Measurements from ENCODE around the gene GCNT2. TPM values are rescaled to one million over a fixed set of nuclear protein-coding genes. Genes with fewer than 3 reads are reported as not detected.
"Not testable (repeated sequence)": the region's sequence is repeated elsewhere in the genome, so short reads cannot be mapped to it uniquely, and the experiment has no call there.

GCNT2 gene
- total RNA-seq, 1 experiment from 2014 or later: 0.28 TPM

DNA sequence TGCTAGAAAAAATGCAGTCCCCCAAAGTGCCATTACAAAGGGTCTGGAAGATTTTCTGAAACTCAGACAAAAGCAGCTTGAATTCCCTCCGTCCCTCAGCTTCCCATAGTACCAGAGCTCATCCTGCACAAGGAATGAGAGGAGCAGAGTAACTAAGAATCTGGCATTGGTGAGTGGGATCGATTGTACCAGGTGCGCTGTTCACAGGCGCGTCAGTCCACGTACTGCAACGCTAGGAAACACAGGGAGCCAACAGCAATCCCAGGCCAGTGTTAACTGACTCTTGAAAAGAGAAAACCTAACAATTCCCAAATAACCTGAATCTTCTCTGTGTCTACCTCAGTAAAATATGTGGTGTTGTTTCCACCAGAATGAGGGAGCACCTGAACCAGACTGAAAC, 77.9 kb downstream of the GCNT2 start:
- ChIA-PET POLR2A (ENCODE audit: low non-redundant PET) (no interaction called here), CTCF (no interaction called here)
- Histone ChIP-seq H3K9me3 (ENCODE audit: low read depth, low read length, poor library complexity, severe bottlenecking) (no peaks in the 10 kb centered on the region), H3K4me1 (ENCODE audit: insufficient read depth, low read length, poor library complexity, severe bottlenecking) (no peaks in the 10 kb centered on the region), H3K27me3 (replicated peaks; ENCODE audit: insufficient read depth, low read depth, low read length, poor library complexity) (no peaks in the 10 kb centered on the region), H3K36me3 (ENCODE audit: insufficient read depth, low read length, poor library complexity, severe bottlenecking) (no peaks in the 10 kb centered on the region), H3K27ac (ENCODE audit: low read depth, low read length, poor library complexity, severe bottlenecking) (no peak overlapping the region), H3K4me3 (ENCODE audit: low read depth, low read length, poor library complexity, severe bottlenecking) (no peak overlapping the region)
- no peak for DNase-seq (ENCODE audit: low spot score)
- no TSS peak for BruUV-seq (replicated peaks)
- TF ChIP-seq EZH2 (IDR thresholded peaks at IDR 0.05; ENCODE audit: borderline replicate concordance, low read depth, low read length, poor library complexity, severe bottlenecking): no peak
- TF ChIP-seq, protein P1, sequence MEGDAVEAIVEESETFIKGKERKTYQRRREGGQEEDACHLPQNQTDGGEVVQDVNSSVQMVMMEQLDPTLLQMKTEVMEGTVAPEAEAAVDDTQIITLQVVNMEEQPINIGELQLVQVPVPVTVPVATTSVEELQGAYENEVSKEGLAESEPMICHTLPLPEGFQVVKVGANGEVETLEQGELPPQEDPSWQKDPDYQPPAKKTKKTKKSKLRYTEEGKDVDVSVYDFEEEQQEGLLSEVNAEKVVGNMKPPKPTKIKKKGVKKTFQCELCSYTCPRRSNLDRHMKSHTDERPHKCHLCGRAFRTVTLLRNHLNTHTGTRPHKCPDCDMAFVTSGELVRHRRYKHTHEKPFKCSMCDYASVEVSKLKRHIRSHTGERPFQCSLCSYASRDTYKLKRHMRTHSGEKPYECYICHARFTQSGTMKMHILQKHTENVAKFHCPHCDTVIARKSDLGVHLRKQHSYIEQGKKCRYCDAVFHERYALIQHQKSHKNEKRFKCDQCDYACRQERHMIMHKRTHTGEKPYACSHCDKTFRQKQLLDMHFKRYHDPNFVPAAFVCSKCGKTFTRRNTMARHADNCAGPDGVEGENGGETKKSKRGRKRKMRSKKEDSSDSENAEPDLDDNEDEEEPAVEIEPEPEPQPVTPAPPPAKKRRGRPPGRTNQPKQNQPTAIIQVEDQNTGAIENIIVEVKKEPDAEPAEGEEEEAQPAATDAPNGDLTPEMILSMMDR (conservative IDR thresholded peaks at IDR 0.05; ENCODE audit: low read depth, low read length): no peak
- intact Hi-C loops (cut with micrococcal nuclease; ENCODE audit: unreplicated experiment): no loop called here

DNA sequence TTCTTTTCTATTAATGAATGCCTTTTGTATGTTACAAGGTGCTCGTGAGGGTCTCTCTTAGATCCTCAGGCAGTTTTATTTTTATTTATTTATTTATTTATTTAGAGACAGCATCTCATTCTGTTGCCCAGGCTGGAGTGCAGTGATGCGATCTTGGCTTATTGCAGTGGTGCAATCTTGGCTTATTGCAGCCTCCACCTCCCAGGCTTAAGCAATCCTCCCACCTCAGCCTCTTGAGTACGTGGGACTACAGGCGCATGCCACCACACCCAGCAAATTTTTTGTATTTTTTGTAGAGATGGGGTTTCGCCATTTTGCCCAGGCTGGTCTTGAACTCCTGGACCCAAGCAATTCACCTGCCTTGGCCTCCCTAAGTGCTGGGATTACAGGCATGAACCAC, 79.5 kb downstream of the GCNT2 start:
- H3K27me3 ChIP-seq (replicated peaks; ENCODE audit: insufficient read depth, low read depth, low read length, poor library complexity); H3K9me3 ChIP-seq (ENCODE audit: low read depth, low read length, poor library complexity, severe bottlenecking); POLR2A ChIA-PET (ENCODE audit: low non-redundant PET); intact Hi-C loops (cut with micrococcal nuclease; ENCODE audit: unreplicated experiment); H3K36me3 ChIP-seq (ENCODE audit: insufficient read depth, low read length, poor library complexity, severe bottlenecking); BruUV-seq (replicated peaks); H3K27ac ChIP-seq (ENCODE audit: low read depth, low read length, poor library complexity, severe bottlenecking); DNase-seq (ENCODE audit: low spot score); H3K4me3 ChIP-seq (ENCODE audit: low read depth, low read length, poor library complexity, severe bottlenecking); H3K4me1 ChIP-seq (ENCODE audit: insufficient read depth, low read length, poor library complexity, severe bottlenecking): not testable (repeated sequence)
- CTCF ChIA-PET: interaction anchor here (0.6 kb wide), 1 partner anchor 122 kb away, joined by 3 read pairs; no protein-coding TSS in a partner anchor

DNA sequence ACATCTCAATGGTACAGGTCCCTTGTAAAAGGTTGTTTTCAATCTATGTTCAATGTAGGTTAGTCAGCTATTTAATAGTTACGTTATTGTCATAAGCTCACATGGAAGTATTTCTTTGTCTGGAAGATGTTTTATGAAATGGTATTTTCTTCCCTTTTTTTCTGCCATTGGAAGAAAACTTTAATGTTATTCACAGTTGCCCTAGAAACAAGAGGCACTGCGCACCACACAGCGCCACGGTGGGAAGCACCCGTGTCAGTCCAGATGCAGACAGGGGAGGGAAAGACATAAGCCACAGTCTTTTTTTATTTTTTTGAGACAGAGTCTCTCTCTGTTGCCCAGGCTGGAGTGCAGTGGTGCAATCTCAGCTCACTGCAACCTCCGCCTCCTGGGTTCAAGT, 82.1 kb downstream of the GCNT2 start:
- Histone ChIP-seq H3K27me3 (replicated peaks; ENCODE audit: insufficient read depth, low read depth, low read length, poor library complexity) (no peaks in the 10 kb centered on the region), H3K36me3 (ENCODE audit: insufficient read depth, low read length, poor library complexity, severe bottlenecking) (no peaks in the 10 kb centered on the region), H3K9me3 (ENCODE audit: low read depth, low read length, poor library complexity, severe bottlenecking) (no peaks in the 10 kb centered on the region), H3K4me1 (ENCODE audit: insufficient read depth, low read length, poor library complexity, severe bottlenecking) (no peaks in the 10 kb centered on the region), H3K4me3 (ENCODE audit: low read depth, low read length, poor library complexity, severe bottlenecking) (no peak overlapping the region), H3K27ac (ENCODE audit: low read depth, low read length, poor library complexity, severe bottlenecking) (no peak overlapping the region)
- BruUV-seq (replicated peaks): no TSS peak
- ChIA-PET CTCF (no interaction called here), POLR2A (ENCODE audit: low non-redundant PET) (no interaction called here)
- intact Hi-C loops (cut with micrococcal nuclease; ENCODE audit: unreplicated experiment): no loop called here
- TF ChIP-seq, protein P1 (conservative IDR thresholded peaks at IDR 0.05; ENCODE audit: low read depth, low read length): no peak
- TF ChIP-seq EZH2 (IDR thresholded peaks at IDR 0.05; ENCODE audit: borderline replicate concordance, low read depth, low read length, poor library complexity, severe bottlenecking): no peak
- no peak for DNase-seq (ENCODE audit: low spot score)

DNA sequence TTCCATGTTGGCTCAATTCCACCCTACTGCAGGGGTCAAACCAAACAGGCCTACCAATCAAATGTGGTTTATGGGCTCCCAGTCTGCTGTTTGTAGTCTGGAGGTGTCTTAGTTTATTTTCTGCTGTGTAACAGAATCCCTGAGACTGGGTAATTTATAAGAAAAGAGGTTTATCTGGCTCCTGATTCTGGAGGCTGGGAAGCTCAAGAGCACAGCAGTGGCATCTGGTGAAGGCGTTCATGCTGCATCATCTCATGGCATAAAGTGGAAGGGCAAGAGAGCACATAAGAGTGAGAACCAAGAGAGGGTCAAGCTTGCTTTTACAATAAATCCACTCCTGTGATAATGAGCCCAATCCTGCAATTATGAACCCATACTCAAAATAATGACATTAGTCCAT, 87.9 kb downstream of the GCNT2 start:
- Histone ChIP-seq H3K4me1 (ENCODE audit: insufficient read depth, low read length, poor library complexity, severe bottlenecking) (no peaks in the 10 kb centered on the region), H3K27me3 (replicated peaks; ENCODE audit: insufficient read depth, low read depth, low read length, poor library complexity) (no peaks in the 10 kb centered on the region), H3K9me3 (ENCODE audit: low read depth, low read length, poor library complexity, severe bottlenecking) (no peaks in the 10 kb centered on the region), H3K36me3 (ENCODE audit: insufficient read depth, low read length, poor library complexity, severe bottlenecking) (no peaks in the 10 kb centered on the region), H3K27ac (ENCODE audit: low read depth, low read length, poor library complexity, severe bottlenecking) (no peak overlapping the region), H3K4me3 (ENCODE audit: low read depth, low read length, poor library complexity, severe bottlenecking) (no peak overlapping the region)
- intact Hi-C loops (cut with micrococcal nuclease; ENCODE audit: unreplicated experiment): no loop called here
- DNase-seq (ENCODE audit: low spot score): no peak
- no TSS peak for BruUV-seq (replicated peaks)
- TF ChIP-seq EZH2 (IDR thresholded peaks at IDR 0.05; ENCODE audit: borderline replicate concordance, low read depth, low read length, poor library complexity, severe bottlenecking): no peak
- TF ChIP-seq, protein P1 (conservative IDR thresholded peaks at IDR 0.05; ENCODE audit: low read depth, low read length): no peak
- CTCF ChIA-PET: no interaction called here
- POLR2A ChIA-PET (ENCODE audit: low non-redundant PET): interaction anchor here (0.5 kb wide), 1 partner anchor 43 kb away, joined by 6 read pairs; no protein-coding TSS in a partner anchor
